GM20000 (cell line): ENCODE measurements around the gene SMIM23.
"Not testable (repeated sequence)": the region's sequence is repeated elsewhere in the genome, so short reads cannot be mapped to it uniquely, and the experiment has no call there.

Experiments
- DNase-seq: peaks from one replicate; pipeline ENCODE4 v3.0.0; 2012; ENCODE audit warnings: low spot score
- TF ChIP-seq, protein P1 (sequence below): IDR thresholded peaks from 2 replicates; pipeline ENCODE4 v1.5.1; 2012; ENCODE audit warnings: mild to moderate bottlenecking, control low read depth; ENCODE audit errors: extremely low read depth, missing control alignments

The SMIM23 gene

DNA sequence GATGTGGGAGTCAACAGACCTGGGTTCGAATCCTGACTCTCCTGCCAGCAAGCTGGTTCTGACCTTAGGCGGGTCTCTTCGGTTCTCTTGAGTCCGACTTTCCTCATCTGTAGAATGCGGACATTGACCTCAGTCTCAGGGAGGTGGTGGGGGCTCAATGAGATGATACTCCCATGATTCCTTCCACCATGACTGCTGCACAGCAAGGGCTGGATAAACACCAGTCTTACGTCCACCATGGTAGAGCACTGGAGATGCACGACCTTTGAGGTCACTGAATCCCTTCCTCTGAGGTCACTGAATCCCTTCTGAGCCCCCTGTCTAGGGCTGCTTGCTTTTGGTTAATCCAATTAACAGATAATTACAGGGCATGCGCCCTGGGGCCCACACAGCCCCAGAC, 12.5 kb upstream of the SMIM23 start:
- TF ChIP-seq, protein P1, sequence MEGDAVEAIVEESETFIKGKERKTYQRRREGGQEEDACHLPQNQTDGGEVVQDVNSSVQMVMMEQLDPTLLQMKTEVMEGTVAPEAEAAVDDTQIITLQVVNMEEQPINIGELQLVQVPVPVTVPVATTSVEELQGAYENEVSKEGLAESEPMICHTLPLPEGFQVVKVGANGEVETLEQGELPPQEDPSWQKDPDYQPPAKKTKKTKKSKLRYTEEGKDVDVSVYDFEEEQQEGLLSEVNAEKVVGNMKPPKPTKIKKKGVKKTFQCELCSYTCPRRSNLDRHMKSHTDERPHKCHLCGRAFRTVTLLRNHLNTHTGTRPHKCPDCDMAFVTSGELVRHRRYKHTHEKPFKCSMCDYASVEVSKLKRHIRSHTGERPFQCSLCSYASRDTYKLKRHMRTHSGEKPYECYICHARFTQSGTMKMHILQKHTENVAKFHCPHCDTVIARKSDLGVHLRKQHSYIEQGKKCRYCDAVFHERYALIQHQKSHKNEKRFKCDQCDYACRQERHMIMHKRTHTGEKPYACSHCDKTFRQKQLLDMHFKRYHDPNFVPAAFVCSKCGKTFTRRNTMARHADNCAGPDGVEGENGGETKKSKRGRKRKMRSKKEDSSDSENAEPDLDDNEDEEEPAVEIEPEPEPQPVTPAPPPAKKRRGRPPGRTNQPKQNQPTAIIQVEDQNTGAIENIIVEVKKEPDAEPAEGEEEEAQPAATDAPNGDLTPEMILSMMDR: no peak
- DNase-seq: no peak

DNA sequence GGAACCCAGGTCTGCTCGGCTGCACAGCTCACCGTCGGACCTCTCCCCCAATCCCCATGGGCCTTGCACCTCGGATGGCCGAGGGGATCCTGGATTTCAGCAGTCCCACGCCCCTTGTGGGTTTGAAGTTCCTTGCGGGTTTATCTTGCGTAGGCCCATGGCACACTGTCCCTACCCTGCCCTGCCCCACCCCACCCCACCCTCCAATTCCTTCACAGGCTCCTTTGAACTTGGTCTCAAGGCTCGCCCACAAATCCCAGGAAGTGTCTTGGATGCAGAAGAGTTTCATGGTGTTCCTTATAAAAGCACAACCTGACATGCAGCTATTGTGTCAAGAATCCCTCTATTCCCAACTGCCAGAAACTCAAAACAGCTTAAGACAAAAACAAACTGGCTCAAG, 11.2 kb upstream of the SMIM23 start:
- TF ChIP-seq, protein P1: no peak
- no peak for DNase-seq

DNA sequence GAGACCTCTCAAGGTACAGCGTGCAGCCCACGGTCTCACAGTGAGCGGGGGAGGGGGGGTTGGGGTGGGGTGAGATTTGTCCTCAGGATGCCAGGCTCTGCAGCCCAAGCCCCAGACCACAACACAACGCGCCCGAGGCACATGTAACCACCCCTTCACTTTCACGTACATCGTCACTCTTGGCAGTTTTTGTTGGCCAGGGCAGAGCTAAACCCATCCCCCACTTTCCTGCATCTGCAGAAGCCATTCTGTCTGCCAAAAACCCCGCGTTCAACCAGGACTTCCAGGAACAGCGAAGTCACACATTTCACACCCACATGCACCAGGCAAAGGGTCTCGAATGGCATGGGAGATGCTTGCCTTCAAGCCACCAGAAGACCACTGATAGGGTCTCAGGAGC, 9.4 kb upstream of the SMIM23 start:
- no peak for DNase-seq
- TF ChIP-seq, protein P1: no peak

DNA sequence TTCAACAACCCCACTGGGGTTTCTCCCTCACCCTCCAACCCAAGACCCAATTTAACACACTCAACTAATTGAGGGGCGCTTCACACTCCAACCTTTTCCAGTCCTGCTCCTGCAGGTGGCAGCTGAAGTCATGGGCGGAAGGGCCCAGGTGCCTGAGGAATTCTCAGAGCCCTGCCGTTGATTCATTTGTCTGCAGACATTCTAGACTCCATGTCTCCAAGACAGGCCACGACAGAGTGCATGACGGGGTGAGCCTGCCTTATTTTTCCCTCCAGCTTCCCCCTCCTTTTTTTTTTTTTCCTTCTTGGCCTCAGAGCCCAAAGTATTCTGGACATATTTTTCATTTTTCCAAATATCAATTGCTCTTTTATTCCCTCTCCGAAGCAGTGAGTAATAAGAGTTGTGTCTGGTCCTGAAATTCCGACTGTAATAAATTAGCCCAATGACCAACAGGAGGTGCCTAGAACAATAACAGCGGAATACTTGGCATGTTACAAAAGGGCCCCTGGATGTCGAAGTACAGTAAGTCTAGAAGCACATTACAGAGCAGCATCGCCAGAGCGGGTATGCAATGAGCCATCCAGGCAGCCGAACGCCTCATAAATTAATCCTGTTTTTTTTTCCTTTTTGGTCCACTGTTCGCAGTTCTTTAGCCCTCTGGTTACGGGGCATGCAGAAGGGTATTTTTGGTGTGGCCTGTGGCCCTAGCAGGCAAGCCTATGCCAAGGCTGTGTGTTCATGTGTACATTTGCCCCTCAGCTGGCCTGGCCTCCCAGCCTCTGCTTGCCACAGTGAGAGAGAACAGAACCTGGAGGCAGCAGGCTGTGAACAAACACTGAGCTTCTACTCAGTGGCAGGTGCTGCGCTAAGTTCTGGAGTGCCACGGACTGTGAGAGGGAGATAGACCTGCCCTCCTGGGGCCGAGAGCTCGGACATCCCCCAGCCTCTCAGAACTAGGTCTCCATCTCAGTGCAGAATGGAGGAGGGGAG, 8.6 kb upstream of the SMIM23 start:
- no peak for DNase-seq
- TF ChIP-seq, protein P1: no peak

DNA sequence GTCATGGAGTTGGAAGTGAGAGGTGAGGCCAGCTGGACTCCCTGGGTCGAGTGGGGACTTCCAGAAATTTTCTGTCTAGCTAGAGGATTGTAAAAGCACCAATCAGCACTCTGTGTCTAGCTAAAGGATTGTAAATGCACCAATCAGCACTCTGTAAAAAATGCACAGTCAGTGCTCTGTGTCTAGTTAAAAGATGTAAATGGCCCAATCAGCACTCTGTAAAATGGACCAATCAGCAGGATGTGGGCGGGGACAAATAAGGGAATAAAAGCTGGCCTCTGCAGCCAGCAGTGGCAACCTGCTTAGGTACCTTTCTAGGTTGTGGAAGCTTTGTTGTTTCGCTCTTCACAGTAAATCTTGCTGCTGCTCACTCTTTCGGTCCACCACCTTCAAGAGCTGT, 3.9 kb upstream of the SMIM23 start:
- DNase-seq: not testable (repeated sequence)

DNA sequence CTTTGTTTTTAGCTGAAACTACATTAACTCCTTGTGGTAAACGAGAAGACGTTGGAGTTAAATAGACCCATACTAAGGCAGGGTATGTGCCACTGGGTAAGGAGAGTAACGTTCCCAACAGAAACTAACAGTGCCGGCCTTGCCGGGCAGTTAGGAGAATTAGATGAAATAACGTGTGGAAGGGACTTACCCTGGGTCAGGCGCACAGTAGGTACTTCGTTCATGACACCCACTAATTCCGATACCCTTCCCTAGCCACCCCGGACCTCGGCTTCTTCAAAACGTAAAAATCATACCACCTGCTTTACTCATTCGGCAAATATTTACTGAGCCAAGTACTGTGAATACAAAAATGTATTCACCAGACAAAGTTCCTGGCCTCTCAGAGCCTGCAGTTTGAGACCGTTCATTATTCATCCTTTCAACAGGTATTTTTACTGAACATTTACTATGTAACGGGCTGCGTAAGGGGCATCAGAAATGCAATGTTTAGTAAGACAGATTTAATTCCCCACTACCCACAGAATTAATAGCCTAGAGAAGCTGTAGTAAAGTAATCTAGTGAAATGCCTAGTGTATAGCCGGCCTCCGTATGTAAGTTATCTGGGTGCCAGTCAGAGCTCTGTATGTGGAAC, 3.2 kb upstream of the SMIM23 start:
- no peak for DNase-seq
- TF ChIP-seq, protein P1: no peak

DNA sequence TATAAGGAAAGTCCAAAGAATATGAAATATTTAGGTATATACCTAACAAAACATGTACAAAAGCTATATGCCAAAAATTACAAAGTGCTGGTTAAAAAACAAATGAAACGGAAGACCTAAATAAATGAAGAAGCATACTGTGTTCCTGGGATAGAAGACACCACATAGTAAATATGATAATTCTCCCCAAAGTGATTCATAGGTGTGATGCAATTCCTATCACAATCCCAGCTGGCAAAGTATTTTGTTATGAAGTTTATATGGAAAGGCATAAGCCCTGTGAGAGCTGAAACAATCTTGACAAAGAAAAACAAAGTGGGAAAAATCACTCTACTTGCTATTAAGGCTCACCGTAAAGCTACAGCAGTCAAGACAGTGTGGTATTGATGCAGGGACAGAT, 2.6 kb upstream of the SMIM23 start:
- TF ChIP-seq, protein P1: no peak
- no peak for DNase-seq
